GM18951 (cell line): ENCODE data around the gene ZMIZ1.

ENCODE experiments used
- POLR2A ChIP-seq: IDR thresholded peaks from 4 replicates; pipeline ENCODE4 v1.6.1; 2011; ENCODE audit warnings: mild to moderate bottlenecking; ENCODE audit not compliant: insufficient read length, insufficient read depth; ENCODE audit errors: extremely low read depth
- in situ Hi-C: fragments of 300-500 bp; cut with MboI; formaldehyde crosslinking; loops from one replicate; pipeline ENCODE4 v1.12.0; 2022; ENCODE audit warnings: low sequenced_read_pairs, mixed read lengths, inconsistent platforms; ENCODE audit not compliant: unreplicated experiment

The ZMIZ1 gene

DNA sequence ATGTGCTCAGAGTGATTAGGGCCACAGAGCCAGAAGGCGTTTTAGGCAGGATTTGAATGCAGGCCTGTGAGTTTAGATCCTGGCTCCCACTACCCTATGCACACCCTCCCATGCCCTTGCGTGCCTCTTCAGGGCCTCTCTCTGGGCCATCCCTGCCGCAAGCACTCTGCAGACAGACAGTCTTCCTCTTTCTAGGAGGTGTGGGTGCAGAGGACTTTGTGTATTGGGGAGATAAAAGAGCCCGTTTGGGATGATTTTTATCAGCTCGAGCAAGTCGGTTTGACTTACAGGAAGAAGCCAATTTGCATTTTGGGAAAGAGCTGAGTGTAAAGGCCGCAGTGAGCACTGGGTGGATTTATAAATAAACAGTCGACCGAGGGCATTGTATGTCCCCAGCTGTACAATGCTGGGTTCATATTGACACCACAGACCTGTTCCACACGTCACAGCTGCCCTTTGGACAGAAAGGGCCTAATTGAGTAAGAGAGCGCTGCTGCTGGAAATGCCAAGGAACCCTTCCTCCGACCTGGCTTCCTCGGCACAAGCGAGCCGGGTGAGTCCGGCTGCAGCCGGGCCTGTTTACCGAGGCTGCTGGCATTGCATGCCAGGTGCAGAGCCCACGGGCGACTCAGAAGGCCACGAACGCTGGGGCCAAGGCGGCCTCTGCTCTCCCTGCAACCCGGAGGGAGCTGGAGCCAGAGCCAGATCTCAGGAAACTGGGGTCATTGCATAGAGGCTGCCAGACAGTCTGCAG is 25.1 kb downstream of the ZMIZ1 start:
- no peak for TF ChIP-seq POLR2A
- in situ Hi-C loops, result no loop called here

DNA sequence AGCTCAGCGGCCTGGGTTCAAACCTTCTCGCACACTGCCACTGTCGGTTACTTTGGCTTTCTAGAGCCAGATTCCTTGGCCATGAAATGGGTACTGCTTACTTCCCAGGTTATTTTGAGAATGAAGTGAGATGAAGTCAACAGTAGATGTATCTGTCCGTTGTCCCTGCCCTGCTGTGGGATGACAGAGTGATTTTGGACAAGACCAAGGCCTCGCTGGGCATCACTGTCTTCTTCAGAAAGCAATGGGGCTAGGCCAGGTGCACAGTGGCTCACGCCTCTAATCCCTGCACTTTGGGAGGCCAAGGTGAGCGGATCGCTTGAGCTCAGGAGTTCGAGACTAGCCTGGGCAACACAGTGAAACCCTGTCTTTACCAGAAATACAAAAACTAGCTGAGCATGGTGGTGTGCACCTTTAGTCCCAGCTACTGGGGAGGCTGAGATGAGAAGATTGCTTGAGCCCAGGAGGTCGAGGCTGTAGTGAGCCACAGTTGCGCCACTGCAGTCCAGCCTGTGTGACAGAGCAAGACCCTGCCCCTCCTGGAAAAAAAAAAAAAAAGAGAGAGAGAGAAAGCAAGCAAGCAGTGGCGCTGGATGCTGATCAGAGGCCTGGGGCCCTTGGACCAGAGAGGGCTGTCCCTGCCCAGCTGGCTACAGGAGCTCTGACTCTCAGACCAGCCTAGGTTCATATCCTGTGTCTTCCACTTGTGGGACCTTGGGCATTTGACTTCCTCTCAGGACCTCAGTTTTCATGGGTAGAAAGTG is 25.8 kb downstream of the ZMIZ1 start:
- no peak for TF ChIP-seq POLR2A
- in situ Hi-C loops, result no loop called here

DNA sequence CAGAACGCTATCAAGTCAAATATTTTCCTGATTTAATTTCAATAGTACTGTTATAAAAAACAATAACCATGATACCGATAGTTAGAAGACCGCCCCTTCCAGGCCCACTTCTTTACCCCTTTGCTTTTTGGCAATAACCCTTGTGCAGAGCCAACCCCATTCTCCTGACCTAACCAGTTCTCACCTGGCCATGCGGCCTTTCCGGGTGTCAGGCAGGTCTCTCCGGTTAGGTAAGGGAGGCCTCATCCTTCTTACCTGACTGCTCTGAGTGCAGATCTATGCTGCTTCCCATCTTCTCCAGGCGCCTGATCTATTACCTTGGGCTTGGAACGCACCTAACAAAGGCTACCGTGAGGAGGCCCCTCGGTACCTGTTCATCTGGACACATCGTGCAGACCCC is 26.6 kb downstream of the ZMIZ1 start:
- in situ Hi-C loops, result no loop called here

DNA sequence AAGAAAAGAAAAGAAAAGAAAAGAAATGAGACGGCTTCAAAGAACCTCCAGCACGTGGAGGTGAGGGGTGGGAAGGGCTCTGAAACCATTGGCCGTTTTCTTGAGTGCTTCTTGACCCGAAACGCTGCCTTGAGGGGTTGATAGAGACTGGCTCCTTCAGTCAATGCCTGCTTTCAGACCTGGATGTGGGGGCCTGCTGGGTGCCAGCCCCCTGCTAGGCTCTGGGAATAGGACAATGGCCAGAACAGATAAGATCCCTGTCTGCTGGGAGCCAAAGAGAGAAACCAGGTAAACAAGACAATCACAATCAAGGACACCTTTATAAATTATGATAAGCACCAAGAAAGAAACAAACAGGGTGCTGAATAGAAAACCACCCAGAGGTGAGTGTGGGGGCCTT is 27.7 kb downstream of the ZMIZ1 start:
- in situ Hi-C loops, result no loop called here
- no peak for TF ChIP-seq POLR2A

More for the DNA sequence above, 26.6 kb downstream of the ZMIZ1 start:
- no peak for TF ChIP-seq POLR2A

DNA sequence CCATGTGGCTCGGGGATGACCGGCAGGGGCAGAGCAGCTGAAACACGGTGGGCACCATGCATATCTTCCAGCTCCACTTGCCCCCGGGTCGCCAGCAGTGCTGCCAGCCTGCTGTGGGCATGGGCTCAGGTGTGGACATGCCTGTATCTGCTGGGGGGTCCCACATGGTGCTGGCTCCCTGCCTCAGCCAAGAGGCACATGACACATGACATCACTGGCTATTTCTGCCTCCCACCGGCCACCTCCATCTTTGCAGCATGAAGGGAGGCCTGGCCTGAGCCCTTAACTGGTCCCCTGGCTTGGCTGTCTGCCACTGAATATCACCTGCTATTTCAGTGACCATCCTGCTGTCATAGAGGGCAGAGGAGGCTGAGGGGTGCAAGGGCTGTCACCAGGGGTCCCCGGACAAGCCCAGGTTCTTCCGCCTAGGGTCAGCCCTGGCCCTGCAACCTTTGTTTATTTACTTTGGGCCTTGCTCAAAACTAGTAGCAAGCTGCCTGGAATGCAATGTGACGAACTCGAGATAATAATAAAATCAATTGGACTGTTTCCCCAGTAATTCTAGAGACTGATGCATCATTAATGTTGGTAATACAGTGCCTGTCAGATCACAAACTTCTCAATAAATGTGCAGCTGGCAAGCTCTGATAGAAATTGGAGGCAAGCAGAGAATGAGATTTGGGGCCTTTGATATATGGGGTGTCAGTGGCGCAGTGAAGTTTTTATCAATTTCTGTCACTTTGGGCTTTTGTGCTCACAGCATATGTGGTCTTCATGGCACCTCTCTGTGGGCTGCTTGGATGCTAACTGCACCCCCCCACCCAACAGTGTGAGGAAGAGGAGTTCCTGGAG is 28.5 kb downstream of the ZMIZ1 start:
- in situ Hi-C loops, result no loop called here
- no peak for TF ChIP-seq POLR2A

DNA sequence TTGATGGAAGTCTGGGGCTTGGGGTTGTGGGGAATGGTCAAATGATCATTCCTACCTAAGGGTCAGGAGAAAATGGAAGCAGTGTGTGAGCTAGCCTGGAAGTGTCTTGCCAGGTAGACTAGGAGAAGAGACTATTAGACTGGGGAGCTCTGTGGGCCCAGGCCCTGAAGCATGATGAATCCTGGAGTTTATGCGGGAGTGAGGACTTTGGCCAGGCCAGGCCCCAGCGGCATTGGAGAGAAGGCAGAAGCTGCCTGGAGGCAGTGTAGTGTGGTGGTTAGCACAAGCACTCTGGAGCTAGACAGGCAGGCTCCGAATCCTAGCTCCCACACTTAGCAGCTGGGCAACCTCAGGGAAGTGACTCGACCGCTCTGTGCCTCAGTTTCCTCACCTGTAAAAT is 29.3 kb downstream of the ZMIZ1 start:
- no peak for TF ChIP-seq POLR2A
- in situ Hi-C loops, result no loop called here

DNA sequence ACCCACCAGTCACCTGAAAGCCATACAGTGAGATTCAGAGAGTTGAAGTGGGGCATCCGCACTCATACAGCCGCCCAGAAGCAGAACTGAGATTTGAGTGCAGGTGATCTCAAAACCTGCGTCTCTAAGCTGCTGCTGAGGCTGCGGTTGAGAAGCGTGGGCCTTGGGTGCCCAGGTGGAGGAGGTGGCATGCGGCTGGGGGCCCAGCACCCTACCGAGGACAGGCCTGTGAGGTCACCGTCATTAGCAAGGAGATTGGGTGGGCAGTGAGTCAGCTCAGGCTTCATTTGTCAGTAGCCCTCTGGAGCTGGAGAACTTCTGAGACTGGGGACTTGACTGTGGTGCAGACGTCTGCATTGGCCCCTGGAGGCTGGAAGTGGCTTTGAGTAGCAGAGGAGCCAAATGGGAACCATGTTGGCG is 29.8 kb downstream of the ZMIZ1 start:
- in situ Hi-C loops, result no loop called here
- TF ChIP-seq POLR2A, result no peak

DNA sequence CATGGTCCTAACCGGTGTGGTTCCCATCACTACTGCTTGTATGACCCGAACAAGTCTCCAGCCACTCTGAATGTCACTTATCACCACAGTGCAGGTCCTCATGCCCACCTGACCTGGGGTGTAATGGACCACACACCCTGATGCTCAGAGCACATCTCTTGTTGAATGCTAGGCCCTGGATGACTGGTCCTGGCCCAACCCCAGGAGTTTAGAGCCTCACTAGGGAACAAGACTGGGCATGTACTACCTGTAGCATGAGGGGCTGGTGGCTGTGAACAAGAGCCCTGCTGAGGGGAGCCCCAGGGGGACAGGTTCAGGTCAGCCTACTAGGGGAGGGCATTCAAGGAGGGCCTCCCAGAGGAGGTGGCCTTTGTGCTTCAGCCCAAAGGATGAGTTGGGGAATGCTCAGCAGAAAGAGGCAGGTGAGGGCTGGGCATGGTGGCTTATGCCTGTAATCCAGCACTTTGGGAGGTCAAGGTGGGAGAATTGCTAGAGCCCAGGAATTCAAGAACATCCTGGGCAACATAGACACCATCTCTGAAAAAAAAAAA is 31.2 kb downstream of the ZMIZ1 start:
- in situ Hi-C loops, result no loop called here
- no peak for TF ChIP-seq POLR2A

DNA sequence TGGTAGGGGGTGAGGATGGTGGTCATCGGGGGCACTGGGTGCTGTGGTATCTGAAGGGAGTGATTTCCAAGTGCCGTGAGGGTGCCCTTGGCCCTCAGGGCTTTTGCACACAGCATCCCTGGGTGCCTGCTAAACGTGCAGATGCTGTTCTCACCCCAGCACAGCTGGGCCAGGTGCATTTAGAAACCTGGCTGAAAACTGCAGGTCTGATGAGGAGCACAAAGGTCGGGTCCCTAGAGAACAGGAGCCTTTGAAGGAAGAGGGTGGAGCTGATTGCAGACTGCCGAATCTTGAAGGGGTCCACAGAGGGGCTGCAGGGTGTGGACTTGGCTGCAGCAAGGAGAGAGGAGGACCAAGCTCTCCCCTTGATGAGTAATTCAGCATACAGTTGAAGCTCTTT is 32.0 kb downstream of the ZMIZ1 start:
- in situ Hi-C loops, result no loop called here

DNA sequence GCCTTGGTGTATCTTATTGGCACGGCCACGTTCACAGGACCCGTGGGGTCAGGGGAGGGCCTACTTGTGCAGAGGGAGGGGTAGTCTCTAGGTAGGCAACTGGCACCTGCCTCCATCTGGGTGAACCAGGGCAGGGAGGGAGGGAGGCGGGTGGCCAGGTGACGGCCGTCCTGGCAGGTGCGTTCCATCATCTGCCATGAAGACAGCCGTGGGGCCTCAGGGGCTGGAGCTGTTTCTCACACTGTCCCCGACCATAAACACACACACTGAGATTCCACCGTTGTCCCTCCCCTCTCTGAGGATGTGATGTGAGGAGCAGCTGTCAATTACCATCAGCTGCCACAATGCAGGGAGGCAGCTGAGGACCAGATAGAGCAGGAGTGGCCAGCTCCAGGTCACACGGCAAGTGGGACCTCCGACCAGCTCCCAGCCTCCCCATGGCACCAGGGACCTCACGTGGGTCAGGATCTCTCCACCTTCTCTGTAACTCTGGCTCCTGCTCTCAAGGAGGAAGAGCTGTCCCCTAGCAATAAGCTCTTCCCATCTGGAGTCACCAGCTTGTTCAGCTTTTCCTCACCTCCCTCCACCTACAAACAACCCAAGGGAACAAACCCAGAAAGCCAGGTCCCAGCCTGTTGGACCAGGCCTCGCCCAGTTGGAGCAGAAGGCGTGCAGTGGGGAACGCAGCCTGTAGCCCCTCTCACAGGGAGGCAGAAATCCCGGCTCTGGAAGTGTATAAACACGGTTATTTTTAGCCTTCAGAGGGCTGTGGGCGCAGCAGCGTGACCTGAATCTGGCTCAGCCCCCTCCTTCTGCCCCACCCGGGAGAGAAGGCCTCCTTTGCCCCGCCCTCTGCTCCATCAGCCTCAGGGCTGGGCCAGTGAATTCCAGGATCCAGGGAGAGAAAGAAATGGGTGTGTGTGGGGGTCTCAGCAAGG is 33.1 kb downstream of the ZMIZ1 start:
- in situ Hi-C loops, result no loop called here

More for the DNA sequence above, 32.0 kb downstream of the ZMIZ1 start:
- no peak for TF ChIP-seq POLR2A

DNA sequence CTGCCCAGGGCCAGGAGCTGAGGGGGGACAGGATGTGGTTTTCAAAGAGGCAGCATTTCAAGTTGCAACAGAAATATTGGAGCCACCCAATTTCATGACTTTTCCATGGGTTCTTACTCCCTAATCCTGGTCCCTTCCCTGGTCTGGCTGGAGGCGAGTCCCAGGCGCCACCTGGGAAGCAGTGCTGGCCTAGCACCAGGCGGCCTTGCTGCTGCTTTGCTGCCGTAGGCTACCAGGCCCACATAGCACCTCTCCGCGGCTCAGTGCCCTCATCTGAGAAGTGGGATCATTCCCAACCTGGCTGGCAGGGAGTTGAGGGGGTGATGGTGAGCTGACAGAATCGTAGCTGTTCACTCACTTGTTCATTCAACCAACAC is 33.7 kb downstream of the ZMIZ1 start:
- TF ChIP-seq POLR2A, result no peak
- in situ Hi-C loops, result no loop called here

More for the DNA sequence above, 33.1 kb downstream of the ZMIZ1 start:
- no peak for TF ChIP-seq POLR2A

DNA sequence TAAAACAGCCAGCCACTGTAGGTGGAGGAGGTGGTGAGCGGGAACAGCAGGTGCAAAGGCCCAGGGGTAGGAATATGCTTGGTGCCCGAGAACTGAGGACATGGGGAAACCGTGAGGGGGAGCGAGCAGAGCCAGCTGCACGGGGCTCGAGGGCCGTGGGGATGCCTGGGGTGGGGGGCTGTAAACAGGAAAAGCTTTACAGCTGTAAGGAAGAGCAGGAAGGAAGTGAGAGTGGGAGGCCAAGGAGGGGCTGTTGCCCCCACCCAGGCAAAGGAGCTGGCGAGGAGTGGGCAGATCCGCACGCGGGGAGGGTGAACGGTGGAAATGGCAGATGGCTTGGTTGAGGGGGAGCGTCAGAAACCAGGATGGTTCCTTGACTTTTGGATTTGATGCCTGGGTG is 34.4 kb downstream of the ZMIZ1 start:
- no peak for TF ChIP-seq POLR2A
- in situ Hi-C loops, result no loop called here

DNA sequence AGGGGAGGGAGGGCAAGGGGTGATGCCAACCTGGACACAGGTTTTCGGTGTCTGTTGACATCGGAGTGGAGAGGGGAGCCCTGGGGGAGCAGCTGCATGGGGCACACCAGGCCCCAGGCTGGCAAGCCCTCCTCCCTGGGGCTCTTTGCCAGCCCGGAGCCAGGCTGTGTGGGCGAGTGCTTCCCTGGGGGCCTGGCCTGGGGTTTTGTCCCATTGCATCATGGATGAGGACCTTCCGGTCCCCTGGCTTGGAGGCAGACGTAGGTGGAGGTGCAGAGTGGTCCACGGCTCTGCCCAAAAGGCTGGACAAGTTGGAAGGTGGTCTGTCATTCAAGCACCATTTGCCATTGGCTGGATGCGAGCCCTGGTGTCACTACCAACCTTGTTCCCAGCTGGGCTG is 34.8 kb downstream of the ZMIZ1 start:
- in situ Hi-C loops, result no loop called here
- no peak for TF ChIP-seq POLR2A
